Stomach (tissue), 4 donors: ENCODE data around the gene RASAL2.

ENCODE experiments used
- POLR2A ChIP-seq, 4 donors: fragments of 450-650 bp; IDR thresholded peaks; one replicate each; pipeline ENCODE4 v1.6.1; 2016; ENCODE audit warnings: antibody characterized with exemption in 4 of 4, control low read depth in 2 of 4, mild to moderate bottlenecking in 1 of 4, moderate library complexity in 1 of 4
- TF ChIP-seq, protein P1 (sequence below), 7 experiments: fragments of 450-650 bp in 4 of 7; fragments of 200-600 bp in 3 of 7; sonication (generic) in 3 of 7; IDR thresholded peaks; one replicate each; pipeline ENCODE4 v1.5.1; 2016 to 2019; ENCODE audit warnings: antibody characterized with exemption in 7 of 7, control low read depth in 2 of 7, mild to moderate bottlenecking in 1 of 7

- TF ChIP-seq POLR2A (IDR thresholded peaks at IDR 0.05): no peak
- TF ChIP-seq, protein P1, sequence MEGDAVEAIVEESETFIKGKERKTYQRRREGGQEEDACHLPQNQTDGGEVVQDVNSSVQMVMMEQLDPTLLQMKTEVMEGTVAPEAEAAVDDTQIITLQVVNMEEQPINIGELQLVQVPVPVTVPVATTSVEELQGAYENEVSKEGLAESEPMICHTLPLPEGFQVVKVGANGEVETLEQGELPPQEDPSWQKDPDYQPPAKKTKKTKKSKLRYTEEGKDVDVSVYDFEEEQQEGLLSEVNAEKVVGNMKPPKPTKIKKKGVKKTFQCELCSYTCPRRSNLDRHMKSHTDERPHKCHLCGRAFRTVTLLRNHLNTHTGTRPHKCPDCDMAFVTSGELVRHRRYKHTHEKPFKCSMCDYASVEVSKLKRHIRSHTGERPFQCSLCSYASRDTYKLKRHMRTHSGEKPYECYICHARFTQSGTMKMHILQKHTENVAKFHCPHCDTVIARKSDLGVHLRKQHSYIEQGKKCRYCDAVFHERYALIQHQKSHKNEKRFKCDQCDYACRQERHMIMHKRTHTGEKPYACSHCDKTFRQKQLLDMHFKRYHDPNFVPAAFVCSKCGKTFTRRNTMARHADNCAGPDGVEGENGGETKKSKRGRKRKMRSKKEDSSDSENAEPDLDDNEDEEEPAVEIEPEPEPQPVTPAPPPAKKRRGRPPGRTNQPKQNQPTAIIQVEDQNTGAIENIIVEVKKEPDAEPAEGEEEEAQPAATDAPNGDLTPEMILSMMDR (IDR thresholded peaks at IDR 0.05): no peak
Observed at GRCh38 chr1:178512566-178513277, 418.8 kb downstream of the RASAL2 start, which contains the start of gene TEX35.
